ENCODE results near the gene ZNF865.

ZNF865 gene

DNA sequence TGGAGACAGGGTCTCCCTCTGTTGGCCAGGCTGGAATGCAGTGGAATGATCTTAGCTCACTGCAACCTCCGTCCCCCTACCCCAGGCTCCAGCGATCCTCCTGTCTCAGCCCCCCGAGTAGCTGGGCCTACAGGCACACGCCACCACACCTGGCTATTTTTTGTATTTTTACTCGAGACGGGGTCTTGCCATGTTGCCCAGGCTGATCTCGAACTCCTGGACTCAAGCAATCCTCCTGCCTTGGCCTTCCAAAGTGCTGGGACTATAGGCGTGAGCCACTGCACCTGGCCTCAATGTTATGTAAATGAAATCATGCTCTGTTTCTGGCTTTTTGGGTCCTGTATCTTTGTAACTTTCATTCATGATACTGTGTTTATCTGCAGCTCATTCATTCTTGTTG, 16.7 kb upstream of the ZNF865 start:
- DNase-seq = no peak

- no peak for DNase-seq
Observed at GRCh38 chr19:55590109-55590508, 15.3 kb upstream of the ZNF865 start.

DNA sequence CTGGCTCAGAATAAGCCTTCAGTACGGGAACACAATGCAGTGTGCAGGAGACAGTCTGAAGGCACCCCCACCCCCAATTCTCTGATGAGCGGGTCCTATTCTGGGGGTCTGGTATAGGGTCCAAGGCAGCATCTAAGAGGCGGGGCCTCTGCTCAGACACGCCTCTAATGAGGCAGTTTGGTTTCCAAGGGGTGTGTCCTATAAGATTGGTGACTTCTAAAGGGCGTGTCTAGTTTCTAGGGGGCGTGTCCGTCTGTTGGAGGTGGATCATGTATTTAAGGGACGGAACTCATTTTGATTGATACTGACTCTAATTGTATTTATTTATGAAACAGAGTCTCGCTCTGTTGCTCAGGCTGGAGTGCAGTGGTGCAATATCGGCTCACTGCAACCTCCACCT, 14.8 kb upstream of the ZNF865 start:
- no peak for DNase-seq

GRCh38 chr19:55591555-55591954, 13.9 kb upstream of the ZNF865 start:
- no peak for DNase-seq

GRCh38 chr19:55592391-55593090, 12.9 kb upstream of the ZNF865 start:
- no peak for DNase-seq

GRCh38 chr19:55593096-55593772, 12.2 kb upstream of the ZNF865 start:
- DNase-seq = no peak

GRCh38 chr19:55594996-55595545, 10.4 kb upstream of the ZNF865 start:
- no peak for DNase-seq

DNA sequence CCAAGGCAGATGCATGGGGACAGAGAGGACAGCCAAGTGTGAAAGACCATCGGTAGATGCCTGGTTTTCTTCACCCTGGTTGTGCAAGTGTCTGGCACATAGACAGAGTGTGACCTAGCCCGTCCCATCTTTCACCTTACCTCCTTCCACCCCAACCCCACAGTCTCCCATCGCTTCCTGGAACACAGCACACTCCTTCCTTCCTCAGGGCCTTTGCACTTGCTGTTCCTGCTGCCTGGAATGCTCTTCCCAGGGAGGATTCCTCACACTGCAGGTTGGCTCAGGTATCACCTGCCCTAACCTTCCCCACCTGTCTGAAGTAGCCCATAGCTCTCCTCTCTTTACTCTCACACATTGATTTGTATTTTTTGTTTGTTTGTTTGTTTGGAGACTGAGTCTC, 9.1 kb upstream of the ZNF865 start:
- DNase-seq = no peak

- no peak for DNase-seq
Observed at GRCh38 chr19:55597501-55597921, 7.9 kb upstream of the ZNF865 start.

GRCh38 chr19:55598034-55598433, 7.4 kb upstream of the ZNF865 start:
- DNase-seq = no peak

GRCh38 chr19:55598719-55599467, 6.6 kb upstream of the ZNF865 start:
- DNase-seq = peak; percentile 82

- peak; percentile 92 for DNase-seq
Observed at GRCh38 chr19:55599468-55599841, 6.0 kb upstream of the ZNF865 start, which contains the start of gene FIZ1. FIZ1 (minus strand) TSS chr19:55599517; CDS start chr19:55597865, 1,652 bp downstream.

GRCh38 chr19:55599842-55600661, 5.4 kb upstream of the ZNF865 start, which contains the start of gene ZNF524:
ZNF524 (plus strand) TSS chr19:55600288; CDS start chr19:55602113, 1,825 bp downstream.
- peak; percentile 77 for DNase-seq

DNA sequence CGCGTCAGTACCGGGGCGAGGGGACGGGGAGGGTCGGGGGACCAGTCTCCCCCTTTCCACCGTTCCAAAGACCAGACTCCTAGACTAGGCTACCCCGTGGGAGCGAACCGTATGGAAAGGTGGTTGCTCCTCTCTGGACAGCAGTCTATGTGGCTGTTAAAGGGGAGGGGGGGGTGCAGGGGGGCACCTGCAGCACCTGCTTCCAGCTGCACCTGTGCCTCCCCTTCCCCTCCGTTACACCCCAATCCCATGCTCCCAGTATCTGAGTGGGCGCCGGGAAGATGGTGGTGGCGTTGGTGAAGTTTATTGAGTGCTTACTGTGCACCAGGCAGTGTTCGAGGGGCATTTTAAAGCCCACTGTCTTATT, 4.8 kb upstream of the ZNF865 start:
- no peak for DNase-seq

DNA sequence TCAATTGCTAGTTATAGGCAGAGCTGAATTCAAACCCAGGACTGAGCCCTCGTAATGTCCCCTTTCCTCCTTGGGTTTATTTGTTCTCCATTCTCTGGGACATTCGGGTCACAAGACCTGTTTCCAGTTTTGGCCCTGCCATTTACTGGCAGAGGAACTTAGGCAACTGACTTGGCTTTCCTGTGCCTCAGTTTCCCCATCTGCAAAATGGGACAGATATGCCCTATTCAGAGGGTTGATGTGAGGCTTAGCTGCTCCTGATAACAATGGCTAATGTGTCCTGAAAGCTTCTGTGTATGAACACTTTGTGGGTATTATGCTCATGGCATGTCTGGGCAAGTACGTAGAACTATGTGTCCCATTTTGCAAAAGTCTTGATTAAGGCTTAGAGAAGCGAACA, 4.4 kb upstream of the ZNF865 start:
- no peak for DNase-seq

- no peak for DNase-seq
Observed at GRCh38 chr19:55602104-55603001, 3.1 kb upstream of the ZNF865 start.

GRCh38 chr19:55603115-55603514, 2.3 kb upstream of the ZNF865 start:
- DNase-seq = no peak

DNA sequence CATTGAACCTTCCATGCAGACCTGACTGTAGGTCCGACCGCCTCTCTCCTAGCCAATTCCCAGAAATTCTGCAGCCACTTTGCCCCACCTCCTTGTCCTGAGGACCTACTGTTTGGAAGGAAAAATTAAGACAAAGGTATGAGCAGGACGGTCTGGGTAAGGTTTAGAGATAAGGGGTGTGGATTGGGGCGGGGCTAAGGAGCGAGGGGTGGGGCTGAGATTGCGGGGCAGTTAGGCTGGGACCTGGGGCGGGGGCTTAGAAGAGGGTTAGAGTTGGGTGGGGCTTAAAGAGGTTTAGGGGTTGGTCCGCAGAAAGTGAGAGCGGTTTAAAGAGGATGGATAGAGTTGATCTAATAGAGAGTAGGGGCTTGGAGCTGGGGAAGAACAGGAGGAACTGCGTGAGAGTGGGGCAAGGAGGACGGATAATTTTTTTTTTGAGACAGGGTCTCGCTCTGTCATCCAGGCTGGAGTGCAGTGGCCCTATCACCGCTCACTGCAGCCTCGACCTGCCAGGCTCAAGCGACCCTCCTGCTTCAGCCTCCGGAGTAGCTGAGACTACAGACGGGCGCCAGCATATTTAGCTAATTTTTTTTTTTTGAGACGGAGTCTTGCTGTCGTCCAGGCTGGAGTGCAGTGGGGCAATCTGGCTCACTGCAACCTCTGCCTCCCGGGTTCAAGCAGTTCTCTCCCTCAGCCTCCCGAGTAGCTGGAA, 1.7 kb upstream of the ZNF865 start:
- no peak for DNase-seq

GRCh38 chr19:55605207-55605636, 225 bp upstream of the ZNF865 start:
- peak; percentile 97 for DNase-seq

DNA sequence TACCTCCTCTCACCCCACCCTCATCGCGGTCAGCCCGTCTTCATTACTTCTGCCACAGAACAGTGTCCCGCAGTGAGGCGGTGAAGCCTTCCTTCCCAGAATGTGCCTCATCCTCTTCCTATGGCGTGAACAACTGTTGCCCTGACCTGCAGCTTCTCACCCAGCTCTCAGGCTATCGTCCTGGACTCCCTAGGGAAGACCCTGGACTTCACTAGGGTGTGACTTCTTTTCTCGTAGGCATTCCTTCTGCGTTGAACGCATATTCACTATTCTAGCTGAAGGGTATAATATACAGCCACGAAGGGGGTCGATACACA, 982 bp downstream of the ZNF865 start:
- DNase-seq = no peak

- DNase-seq = no peak
Observed at GRCh38 chr19:55606817-55607216, 1.4 kb downstream of the ZNF865 start.
